ENCODE data around the gene TTLL13.

GRCh38 chr15:90301707-90302300, 52.4 kb downstream of the TTLL13 start:
- TF ChIP-seq POLR2A (IDR thresholded peaks at IDR 0.05): no peak
- TF ChIP-seq, protein P1, sequence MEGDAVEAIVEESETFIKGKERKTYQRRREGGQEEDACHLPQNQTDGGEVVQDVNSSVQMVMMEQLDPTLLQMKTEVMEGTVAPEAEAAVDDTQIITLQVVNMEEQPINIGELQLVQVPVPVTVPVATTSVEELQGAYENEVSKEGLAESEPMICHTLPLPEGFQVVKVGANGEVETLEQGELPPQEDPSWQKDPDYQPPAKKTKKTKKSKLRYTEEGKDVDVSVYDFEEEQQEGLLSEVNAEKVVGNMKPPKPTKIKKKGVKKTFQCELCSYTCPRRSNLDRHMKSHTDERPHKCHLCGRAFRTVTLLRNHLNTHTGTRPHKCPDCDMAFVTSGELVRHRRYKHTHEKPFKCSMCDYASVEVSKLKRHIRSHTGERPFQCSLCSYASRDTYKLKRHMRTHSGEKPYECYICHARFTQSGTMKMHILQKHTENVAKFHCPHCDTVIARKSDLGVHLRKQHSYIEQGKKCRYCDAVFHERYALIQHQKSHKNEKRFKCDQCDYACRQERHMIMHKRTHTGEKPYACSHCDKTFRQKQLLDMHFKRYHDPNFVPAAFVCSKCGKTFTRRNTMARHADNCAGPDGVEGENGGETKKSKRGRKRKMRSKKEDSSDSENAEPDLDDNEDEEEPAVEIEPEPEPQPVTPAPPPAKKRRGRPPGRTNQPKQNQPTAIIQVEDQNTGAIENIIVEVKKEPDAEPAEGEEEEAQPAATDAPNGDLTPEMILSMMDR (IDR thresholded peaks at IDR 0.05): no peak
